HepG2 (cell line): Measurements from ENCODE around the gene PHF3. TPM values are rescaled to one million over a fixed set of nuclear protein-coding genes. Genes with fewer than 3 reads are reported as not detected.
A peak's percentile ranks its signal among the peaks of the same experiment; 100 is the strongest.

ENCODE experiments used
- ATAC-seq: fragments of 200-7000 bp; cut with Tn5 transposase; 3 replicates; pipeline ENCODE4 v1.9.1; 2020; ENCODE audit warnings: mild to moderate bottlenecking, moderate library complexity
- BruUV-seq: library from RNA; stranded (reverse); fragments of 400-500 nt; replicated peaks from 2 replicates; lab custom pipeline; 2021; lab: Mats Ljungman, UMichigan
- CTCF ChIA-PET: fragments of 300-600 bp; formaldehyde crosslinking; extraction: SDS; loops from one replicate; lab custom pipeline; 2021; ENCODE audit warnings: low total read pairs, inconsistent platforms, low intra/inter-chr PET ratio; lab: Yijun Ruan, JAX
- POLR2A ChIA-PET: fragments of 350-600 bp; sonication (Branson Sonifier 250); formaldehyde crosslinking; loops from one replicate; lab custom pipeline; 2020; ENCODE audit warnings: antibody characterized with exemption, inconsistent platforms; lab: Yijun Ruan, JAX
- DNase-seq: peaks from one replicate; pipeline ENCODE4 v3.0.0-alpha.2; 2015; ENCODE audit warnings: low spot score
- FAIRE-seq: peaks from 3 replicates; lab custom pipeline; 2011; peaks lifted over from hg19 to GRCh38; lab: Jason Lieb, UNC
- H2AFZ ChIP-seq: one replicate; pipeline ENCODE4 v1.6.1; 2011; ENCODE audit warnings: low read length, inconsistent platforms
- H3K27ac ChIP-seq: fragments of 300-600 bp; 3 replicates; pipeline ENCODE4 v1.8.0; 2011; ENCODE audit warnings: mixed run types, mild to moderate bottlenecking, mixed read lengths, low read length, inconsistent platforms; ENCODE audit not compliant: insufficient read depth; ENCODE audit errors: extremely low read length
- H3K27me3 ChIP-seq, 2 experiments: fragments of 200-600 bp in 1 of 2; 2 replicates in 1 of 2; 3 replicates in 1 of 2; pipeline versions ENCODE4 v1.6.0 to v1.8.0; 2011; ENCODE audit warnings: low read length in 2 of 2, mild to moderate bottlenecking in 2 of 2, moderate library complexity in 2 of 2, inconsistent platforms in 1 of 2; ENCODE audit not compliant: insufficient read depth in 2 of 2, control insufficient read depth in 1 of 2
- H3K36me3 ChIP-seq, 2 experiments: fragments of 200-600 bp in 1 of 2; replicated peaks in 1 of 2; 2 replicates in 1 of 2; 3 replicates in 1 of 2; pipeline versions ENCODE4 v1.5.1 to v1.8.0; 2011; ENCODE audit warnings: low read length in 2 of 2, inconsistent platforms in 1 of 2; ENCODE audit not compliant: insufficient read depth in 2 of 2, control insufficient read depth in 1 of 2
- H3K4me1 ChIP-seq: 2 replicates; pipeline ENCODE4 v1.5.1; 2012; ENCODE audit warnings: low read length, inconsistent platforms; ENCODE audit not compliant: insufficient read depth
- H3K4me2 ChIP-seq: 2 replicates; pipeline ENCODE4 v1.6.0; 2011; ENCODE audit warnings: low read depth, low read length, inconsistent platforms
- H3K4me3 ChIP-seq, 3 experiments: fragments of 200-600 bp in 1 of 3; sonication (generic), shearing (Covaris generic) in 1 of 3; replicated peaks in 1 of 3; 2 replicates each; pipeline ENCODE4 v1.5.1; 2011 to 2016; ENCODE audit warnings: low read length in 3 of 3, inconsistent platforms in 2 of 3, low read depth in 2 of 3, mild to moderate bottlenecking in 2 of 3, control low read depth in 1 of 3, mixed read lengths in 1 of 3; ENCODE audit not compliant: insufficient read depth in 1 of 3
- H3K79me2 ChIP-seq: one replicate; pipeline ENCODE4 v1.6.1; 2011; ENCODE audit warnings: low read length, inconsistent platforms; ENCODE audit not compliant: insufficient read depth
- H3K9ac ChIP-seq: 2 replicates; pipeline ENCODE4 v1.6.0; 2011; ENCODE audit warnings: mild to moderate bottlenecking, low read depth, low read length, inconsistent platforms; ENCODE audit not compliant: insufficient read depth
- H3K9me3 ChIP-seq: 2 replicates; pipeline ENCODE4 v1.5.1; 2012; ENCODE audit warnings: mild to moderate bottlenecking, low read length
- H4K20me1 ChIP-seq: 2 replicates; pipeline ENCODE4 v1.6.0; 2011; ENCODE audit warnings: inconsistent platforms, mild to moderate bottlenecking, low read length, moderate library complexity; ENCODE audit not compliant: insufficient read depth
- HMG20B ChIP-seq: conservative IDR thresholded peaks from 2 replicates; pipeline ENCODE4 v1.6.1; 2016; ENCODE audit warnings: missing genetic modification reagents, missing compliant biosample characterization
- HOXD1 ChIP-seq: sonication (generic); formaldehyde crosslinking; IDR thresholded peaks from 2 replicates; pipeline ENCODE4 v1.5.0; 2020; ENCODE audit warnings: missing genetic modification reagents
- MBD4 ChIP-seq: IDR thresholded peaks from 2 replicates; pipeline ENCODE4 v1.6.1; 2012; ENCODE audit warnings: low read length, inconsistent platforms, borderline replicate concordance
- RBFOX2 ChIP-seq: fragments of 200-400 bp; formaldehyde crosslinking; IDR thresholded peaks from 2 replicates; pipeline ENCODE4 v1.6.1; 2017; ENCODE audit warnings: low read depth, mild to moderate bottlenecking, low read length
- RFX1 ChIP-seq: fragments of 450-650 bp; IDR thresholded peaks from 2 replicates; pipeline ENCODE4 v1.6.1; 2017
- RFX3 ChIP-seq: IDR thresholded peaks from 2 replicates; pipeline ENCODE4 v1.6.1; 2016; ENCODE audit warnings: missing biosample characterization, missing genetic modification reagents
- SMYD3 ChIP-seq: sonication (generic); formaldehyde crosslinking; IDR thresholded peaks from 2 replicates; pipeline ENCODE4 v1.8.1; 2023; ENCODE audit warnings: mild to moderate bottlenecking, missing genetic modification reagents
- TP53 ChIP-seq: sonication (generic); formaldehyde crosslinking; conservative IDR thresholded peaks from 2 replicates; pipeline ENCODE4 v1.4.0; 2020; ENCODE audit warnings: missing genetic modification reagents
- ZNF256 ChIP-seq: sonication (generic); formaldehyde crosslinking; conservative IDR thresholded peaks from 2 replicates; pipeline ENCODE4 v1.4.0; 2020; ENCODE audit warnings: missing genetic modification reagents
- ZNF616 ChIP-seq: sonication (generic); formaldehyde crosslinking; IDR thresholded peaks from 2 replicates; pipeline ENCODE4 v1.5.0; 2020; ENCODE audit warnings: low read depth, mild to moderate bottlenecking, missing genetic modification reagents
- whole genome bisulfite sequencing: methylation state at CpG from one replicate; pipeline ENCODE4 v1.1.6; 2017; ENCODE audit warnings: low lambda C conversion rate; 5-methylcytosine and 5-hydroxymethylcytosine counted together
- in situ Hi-C: cut with HindIII; loops from 2 replicates; pipeline ENCODE4 v1.10.0; 2017; ENCODE audit warnings: low pct_unique_long_range_greater_than_20kb; ENCODE audit not compliant: extremely low pct_ligation_motif_present
- intact Hi-C: fragments of 100-400 bp; cut with micrococcal nuclease; formaldehyde crosslinking; loops from one replicate; pipeline ENCODE4 v1.10.0; 2022; ENCODE audit not compliant: unreplicated experiment
- polyA plus RNA-seq, 8 experiments: library from polyadenylated mRNA; depleted of rRNA in 3 of 8; stranded (reverse) in 7 of 8; unstranded in 1 of 8; fragments of >200 nt; fragmentation: Illumina TruSeq in 4 of 8; extraction: Trizol in 4 of 8; gene quantifications; 2 replicates each; pipeline versions ENCODE4 v1.2.1 to v1.2.3, GENCODE V29; 2011 to 2016; ENCODE audit warnings: low read depth in 4 of 8, missing spikeins in 1 of 8, mixed read lengths in 1 of 8; ENCODE audit not compliant: insufficient read depth in 1 of 8
- total RNA-seq, 5 experiments: library from RNA; depleted of rRNA; stranded (reverse); fragments of >200 nt; fragmentation: Illumina TruSeq; extraction: Trizol; gene quantifications; 2 replicates each; pipeline ENCODE4 v1.2.3, GENCODE V29; 2016; ENCODE audit warnings: low read depth in 1 of 5
- TF ChIP-seq, protein P1 (sequence below): IDR thresholded peaks from 2 replicates; pipeline ENCODE4 v1.6.1; 2016; ENCODE audit warnings: missing genetic modification reagents, missing compliant biosample characterization
- TF ChIP-seq, protein P2 (sequence below): sonication (generic); formaldehyde crosslinking; IDR thresholded peaks from 2 replicates; pipeline ENCODE4 v1.4.0; 2020; ENCODE audit warnings: missing genetic modification reagents

PHF3 gene
- total and polyA plus RNA-seq, 2 of the 13 experiments (the other 11 are each of a cell fraction or from before 2014, with no cell fraction given): 19.8 to 70.4 TPM

DNA sequence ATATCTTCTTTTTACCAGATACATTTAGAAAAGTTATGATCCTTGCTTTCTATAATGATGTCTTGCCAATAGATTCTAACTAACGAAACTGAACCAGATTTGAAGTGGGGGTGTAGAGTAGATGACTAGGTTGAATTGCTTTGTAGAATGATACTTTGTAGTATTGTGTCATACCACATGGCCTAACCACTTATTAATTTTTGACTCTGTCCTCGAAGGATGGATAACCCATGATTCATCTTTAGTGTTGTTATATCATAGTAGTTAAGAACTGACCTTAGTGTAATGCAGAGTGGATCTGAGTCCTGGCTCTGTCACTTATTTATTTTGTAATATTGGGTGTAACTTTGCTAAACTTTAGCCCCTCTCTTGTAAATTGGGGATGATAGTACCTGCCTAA, 4.5 kb downstream of the PHF3 start:
- intact Hi-C loops: no loop called here

GRCh38 chr6:63643862-63644261, 8.3 kb downstream of the PHF3 start:
- BruUV-seq: no TSS peak
- Histone ChIP-seq H3K79me2 (peaks cover 100% of the 10 kb centered on the region), H3K27me3 (no peaks in the 10 kb centered on the region), H3K4me3 (no peak overlapping the region), H3K27ac (no peak overlapping the region), H2AFZ (no peak overlapping the region), H3K4me1 (peaks cover 69% of the 10 kb centered on the region), H4K20me1 (peaks cover 89% of the 10 kb centered on the region), H3K36me3 (peaks cover 4 to 19% of the 10 kb centered on the region in 2 experiments), H3K4me2 (no peak overlapping the region), H3K9me3 (no peaks in the 10 kb centered on the region), H3K9ac (no peak overlapping the region)
- POLR2A ChIA-PET: interaction anchor here (0.6 kb wide), 2 partner anchors 8 to 29 kb away, joined by 3 read pairs; partner anchors contain the start of gene PHF3
- in situ Hi-C loops: no loop called here
- ATAC-seq: no peak
- intact Hi-C loops: loop anchor here (2.0 kb wide), 1 partner anchor 127 kb away; no protein-coding TSS in a partner anchor
- FAIRE-seq: no peak
- 78% methylated on average over 1 of the region's 1 CpG for WGBS
- TF ChIP-seq HMG20B (CRISPR knock-in tag) (no peak), RFX1 (peak; percentile 60), HOXD1 (CRISPR knock-in tag) (no peak), ZNF256 (no peak), RFX3 (CRISPR knock-in tag) (peak; percentile 53; the same call in 1 of the 2 replicates), ZNF616 (no peak), TP53 (CRISPR knock-in tag) (no peak)
- TF ChIP-seq, protein P1, sequence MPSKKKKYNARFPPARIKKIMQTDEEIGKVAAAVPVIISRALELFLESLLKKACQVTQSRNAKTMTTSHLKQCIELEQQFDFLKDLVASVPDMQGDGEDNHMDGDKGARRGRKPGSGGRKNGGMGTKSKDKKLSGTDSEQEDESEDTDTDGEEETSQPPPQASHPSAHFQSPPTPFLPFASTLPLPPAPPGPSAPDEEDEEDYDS (CRISPR knock-in tag): no peak
- no peak for DNase-seq
- CTCF ChIA-PET: no interaction called here

More for the DNA sequence above, 4.5 kb downstream of the PHF3 start:
- no peaks in the 10 kb centered on the region for H3K9me3 ChIP-seq
- no peak overlapping the region for H3K27ac ChIP-seq
- CTCF ChIA-PET: no interaction called here
- H3K27me3 ChIP-seq: no peaks in the 10 kb centered on the region; a peak in 1 of 5 replicates
- WGBS: 69% methylated on average over 2 of the region's 2 CpGs
- in situ Hi-C loops: no loop called here
- peak overlapping the region; percentile 99 for H3K4me2 ChIP-seq
- peaks cover 92% of the 10 kb centered on the region for H3K79me2 ChIP-seq
- no TSS peak for BruUV-seq
- H3K36me3 ChIP-seq: peaks cover 1 to 15% of the 10 kb centered on the region in 2 experiments; a peak in 3 of 5 replicates
- H3K4me3 ChIP-seq: no peak overlapping the region
- ATAC-seq (no peak), DNase-seq (no peak), FAIRE-seq (no peak)
- H3K9ac ChIP-seq: no peak overlapping the region
- no peak overlapping the region for H2AFZ ChIP-seq
- H4K20me1 ChIP-seq: peaks cover 81% of the 10 kb centered on the region
- H3K4me1 ChIP-seq: peaks cover 64% of the 10 kb centered on the region
- 0 out of 2 replicates have a peak, but pooled peaks have one; percentile 34 for TF ChIP-seq MBD4
- TF ChIP-seq, protein P2, sequence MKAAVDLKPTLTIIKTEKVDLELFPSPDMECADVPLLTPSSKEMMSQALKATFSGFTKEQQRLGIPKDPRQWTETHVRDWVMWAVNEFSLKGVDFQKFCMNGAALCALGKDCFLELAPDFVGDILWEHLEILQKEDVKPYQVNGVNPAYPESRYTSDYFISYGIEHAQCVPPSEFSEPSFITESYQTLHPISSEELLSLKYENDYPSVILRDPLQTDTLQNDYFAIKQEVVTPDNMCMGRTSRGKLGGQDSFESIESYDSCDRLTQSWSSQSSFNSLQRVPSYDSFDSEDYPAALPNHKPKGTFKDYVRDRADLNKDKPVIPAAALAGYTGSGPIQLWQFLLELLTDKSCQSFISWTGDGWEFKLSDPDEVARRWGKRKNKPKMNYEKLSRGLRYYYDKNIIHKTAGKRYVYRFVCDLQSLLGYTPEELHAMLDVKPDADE (CRISPR knock-in tag): no peak
- 0 out of 2 replicates have a peak, but pooled peaks have one; percentile 40 for TF ChIP-seq SMYD3 (CRISPR knock-in tag)
- TF ChIP-seq RBFOX2: 0 out of 2 replicates have a peak, but pooled peaks have one; percentile 12
- POLR2A ChIA-PET: no interaction called here
